Muscle of arm (tissue), 12 donors: Measurements from ENCODE around the gene SNW1. TPM values are rescaled to one million over a fixed set of nuclear protein-coding genes. Genes with fewer than 3 reads are reported as not detected.
"Not testable (repeated sequence)": the region's sequence is repeated elsewhere in the genome, so short reads cannot be mapped to it uniquely, and the experiment has no call there.

Source experiments
- DNase-seq: peaks from one replicate; pipeline ENCODE4 v3.0.0-alpha.2; 2013
- polyA plus RNA-seq, 12 donors: library from polyadenylated mRNA; unstranded; fragments of 120-200 nt; gene quantifications; one replicate each; pipeline ENCODE4 v1.2.1, GENCODE V29; 2013; ENCODE audit not compliant: insufficient read length in 12 of 12

SNW1 gene
- polyA plus RNA-seq, 12 donors: 47.4 to 78.5 (median 53.7) TPM; not detected in 1

GRCh38 chr14:77761205-77761931, 412 bp upstream of the SNW1 start:
- DNase-seq: peak; percentile 50

GRCh38 chr14:77752799-77753516, 8.0 kb downstream of the SNW1 start:
- no peak for DNase-seq

GRCh38 chr14:77752266-77752665, 8.7 kb downstream of the SNW1 start:
- DNase-seq: no peak

GRCh38 chr14:77747425-77747824, 13.5 kb downstream of the SNW1 start:
- DNase-seq: not testable (repeated sequence)

GRCh38 chr14:77746064-77746702, 14.8 kb downstream of the SNW1 start:
- no peak for DNase-seq

- no peak for DNase-seq
Measured at GRCh38 chr14:77741438-77741837, 19.5 kb downstream of the SNW1 start.

- no peak for DNase-seq
Measured at GRCh38 chr14:77738559-77739250, 22.3 kb downstream of the SNW1 start.

GRCh38 chr14:77730976-77731497, 29.9 kb downstream of the SNW1 start:
- DNase-seq: no peak

GRCh38 chr14:77722301-77722700, 38.7 kb downstream of the SNW1 start:
- DNase-seq: no peak

GRCh38 chr14:77721437-77721836, 39.5 kb downstream of the SNW1 start:
- DNase-seq: no peak

- DNase-seq: no peak
Measured at GRCh38 chr14:77717608-77718305, 43.2 kb downstream of the SNW1 start.

GRCh38 chr14:77714926-77715325, 46.0 kb downstream of the SNW1 start:
- DNase-seq: no peak

GRCh38 chr14:77710364-77710763, 50.6 kb downstream of the SNW1 start:
- DNase-seq: no peak

- DNase-seq: no peak
Measured at GRCh38 chr14:77709412-77709811, 51.5 kb downstream of the SNW1 start.

GRCh38 chr14:77708749-77709148, 52.2 kb downstream of the SNW1 start:
- no peak for DNase-seq

GRCh38 chr14:77707724-77708408, 53.1 kb downstream of the SNW1 start, which contains the start of the genes ALKBH1 and SLIRP:
Gene ALKBH1, minus strand, starts transcription at chr14:77708023. Its CDS starts 19 bp downstream, at chr14:77708004.
Gene SLIRP, plus strand, starts transcription at chr14:77708103. Its CDS starts 9 bp downstream, at chr14:77708112.
- peak; percentile 91 for DNase-seq

- peak; percentile 30 for DNase-seq
Measured at GRCh38 chr14:77707355-77707723, 53.6 kb downstream of the SNW1 start.

GRCh38 chr14:77691259-77691658, 69.7 kb downstream of the SNW1 start:
- DNase-seq: no peak

- no peak for DNase-seq
Measured at GRCh38 chr14:77682158-77682553, 78.8 kb downstream of the SNW1 start.
